Mammary epithelial cell (primary cell): Measurements from ENCODE around the gene ADAM12.
A peak's percentile ranks its signal among the peaks of the same experiment; 100 is the strongest.

Experiments
- EZH2 ChIP-seq: IDR thresholded peaks from 2 replicates; pipeline ENCODE4 v1.6.1; 2012; ENCODE audit warnings: low read length, inconsistent platforms, borderline replicate concordance
- TF ChIP-seq, protein P1 (sequence below), 2 donors: IDR thresholded peaks in 1 of 2; conservative IDR thresholded peaks in 1 of 2; 2 replicates each; pipeline ENCODE4 v1.5.1; 2011 to 2012; ENCODE audit warnings: inconsistent platforms in 2 of 2, low read length in 2 of 2, mild to moderate bottlenecking in 2 of 2, control low read depth in 1 of 2, low read depth in 1 of 2; ENCODE audit not compliant: insufficient read depth in 1 of 2; ENCODE audit errors: extremely low read depth in 1 of 2

DNA sequence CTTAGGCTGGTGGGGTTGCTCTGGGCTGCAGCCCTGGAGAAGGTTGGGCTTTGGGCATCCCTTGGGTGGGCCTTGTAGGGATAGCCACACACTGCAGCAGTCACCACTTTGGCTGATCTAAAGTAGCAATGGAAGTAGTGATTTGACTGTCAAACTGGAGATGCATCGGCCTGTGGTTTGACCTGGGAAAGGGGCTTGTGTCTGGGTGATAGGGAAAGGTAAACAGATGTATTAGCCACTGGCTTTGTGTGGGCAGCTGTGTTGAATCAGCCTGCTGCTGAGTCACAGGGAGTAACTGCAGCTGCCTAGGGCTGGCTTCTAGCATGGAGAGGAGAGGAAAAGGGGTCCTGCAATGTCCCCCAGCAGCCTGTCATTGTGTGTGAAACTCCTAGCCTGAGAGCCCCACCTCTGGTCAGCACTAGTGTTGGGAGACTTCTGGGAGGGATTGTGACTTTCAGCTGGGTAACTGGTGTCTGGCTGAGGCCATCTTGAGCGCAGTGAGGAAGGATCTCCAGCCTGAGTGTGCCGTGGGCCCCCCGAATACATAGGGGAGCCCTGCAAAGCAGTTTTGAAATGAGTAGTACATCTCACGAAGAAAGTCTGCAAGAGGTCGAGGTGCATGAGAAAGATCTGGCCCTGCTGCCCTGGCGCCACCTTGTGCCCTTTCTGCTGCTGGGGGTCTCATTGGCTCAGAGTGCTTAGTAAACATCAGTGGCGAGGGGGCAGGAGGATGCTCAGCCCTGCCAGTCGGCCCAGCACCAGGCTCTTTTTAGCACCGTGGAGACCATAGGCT, 374.6 kb downstream of the ADAM12 start:
- TF ChIP-seq, protein P1, sequence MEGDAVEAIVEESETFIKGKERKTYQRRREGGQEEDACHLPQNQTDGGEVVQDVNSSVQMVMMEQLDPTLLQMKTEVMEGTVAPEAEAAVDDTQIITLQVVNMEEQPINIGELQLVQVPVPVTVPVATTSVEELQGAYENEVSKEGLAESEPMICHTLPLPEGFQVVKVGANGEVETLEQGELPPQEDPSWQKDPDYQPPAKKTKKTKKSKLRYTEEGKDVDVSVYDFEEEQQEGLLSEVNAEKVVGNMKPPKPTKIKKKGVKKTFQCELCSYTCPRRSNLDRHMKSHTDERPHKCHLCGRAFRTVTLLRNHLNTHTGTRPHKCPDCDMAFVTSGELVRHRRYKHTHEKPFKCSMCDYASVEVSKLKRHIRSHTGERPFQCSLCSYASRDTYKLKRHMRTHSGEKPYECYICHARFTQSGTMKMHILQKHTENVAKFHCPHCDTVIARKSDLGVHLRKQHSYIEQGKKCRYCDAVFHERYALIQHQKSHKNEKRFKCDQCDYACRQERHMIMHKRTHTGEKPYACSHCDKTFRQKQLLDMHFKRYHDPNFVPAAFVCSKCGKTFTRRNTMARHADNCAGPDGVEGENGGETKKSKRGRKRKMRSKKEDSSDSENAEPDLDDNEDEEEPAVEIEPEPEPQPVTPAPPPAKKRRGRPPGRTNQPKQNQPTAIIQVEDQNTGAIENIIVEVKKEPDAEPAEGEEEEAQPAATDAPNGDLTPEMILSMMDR (conservative IDR thresholded peaks at IDR 0.05 in 1 of 2, IDR thresholded peaks at IDR 0.05 in 1 of 2; ENCODE audit: extremely low read depth in 1 of 2, insufficient read depth in 1 of 2, low read depth in 1 of 2, low read length in 2 of 2): peak in 1 of 2 donors; percentile 22
- no peak for TF ChIP-seq EZH2
